BLaER1 (cell line): Measurements from ENCODE around the gene STRIP1.
A peak's percentile ranks its signal among the peaks of the same experiment; 100 is the strongest.

ENCODE experiments used
- H3K27ac ChIP-seq: shearing (Covaris generic); formaldehyde crosslinking; 2 replicates; pipeline ENCODE4 v1.8.1; 2022
- H3K27me3 ChIP-seq: shearing (Covaris generic); formaldehyde crosslinking; 2 replicates; pipeline ENCODE4 v1.8.1; 2022
- H3K36me3 ChIP-seq: shearing (Covaris generic); formaldehyde crosslinking; 2 replicates; pipeline ENCODE4 v1.8.1; 2022
- H3K4me1 ChIP-seq: shearing (Covaris generic); formaldehyde crosslinking; 2 replicates; pipeline ENCODE4 v1.8.1; 2022
- H3K4me2 ChIP-seq: shearing (Covaris generic); formaldehyde crosslinking; 2 replicates; pipeline ENCODE4 v1.8.1; 2022
- H3K4me3 ChIP-seq: shearing (Covaris generic); formaldehyde crosslinking; 2 replicates; pipeline ENCODE4 v1.8.1; 2022
- H3K9ac ChIP-seq: shearing (Covaris generic); formaldehyde crosslinking; 2 replicates; pipeline ENCODE4 v1.8.1; 2022
- H3K9me3 ChIP-seq: shearing (Covaris generic); formaldehyde crosslinking; 2 replicates; pipeline ENCODE4 v1.8.1; 2022
- H4K20me1 ChIP-seq: shearing (Covaris generic); formaldehyde crosslinking; 2 replicates; pipeline ENCODE4 v1.8.1; 2022
- Cebpa-rat ChIP-seq: shearing (Covaris generic); IDR thresholded peaks from 2 replicates; pipeline ENCODE4 v1.8.1; 2022

Gene STRIP1

GRCh38 chr1:110048923-110049601 is 14.6 kb downstream of the STRIP1 start:
- Histone ChIP-seq H4K20me1 (no peaks in the 10 kb centered on the region; the same call in 1 of the 2 replicates), H3K36me3 (peaks cover 98% of the 10 kb centered on the region), H3K27ac (no peak overlapping the region)

GRCh38 chr1:110049801-110050601 is 15.6 kb downstream of the STRIP1 start:
- Histone ChIP-seq H3K9me3 (no peaks in the 10 kb centered on the region), H3K36me3 (peaks cover 100% of the 10 kb centered on the region), H3K27ac (no peak overlapping the region), H3K27me3 (no peaks in the 10 kb centered on the region), H3K4me3 (no peak overlapping the region), H3K4me2 (no peak overlapping the region), H3K4me1 (peaks cover 9% of the 10 kb centered on the region), H3K9ac (0 out of 2 replicates have a peak overlapping the region, but pooled peaks have one; percentile 6), H4K20me1 (no peaks in the 10 kb centered on the region; the same call in 1 of the 2 replicates)
- no peak for TF ChIP-seq Cebpa-rat

More at GRCh38 chr1:110048923-110049601, 14.6 kb downstream of the STRIP1 start:
- no peak for TF ChIP-seq Cebpa-rat
- Histone ChIP-seq H3K9ac (no peak overlapping the region), H3K4me1 (peaks cover 9% of the 10 kb centered on the region), H3K4me2 (no peak overlapping the region), H3K4me3 (no peak overlapping the region), H3K27me3 (no peaks in the 10 kb centered on the region), H3K9me3 (no peaks in the 10 kb centered on the region)

GRCh38 chr1:110050602-110051261 is 16.3 kb downstream of the STRIP1 start:
- Histone ChIP-seq H3K36me3 (peaks cover 100% of the 10 kb centered on the region), H4K20me1 (no peaks in the 10 kb centered on the region; the same call in 1 of the 2 replicates), H3K9ac (0 out of 2 replicates have a peak overlapping the region, but pooled peaks have one; percentile 6), H3K27ac (no peak overlapping the region), H3K27me3 (no peaks in the 10 kb centered on the region), H3K4me1 (peaks cover 9% of the 10 kb centered on the region), H3K4me3 (no peak overlapping the region), H3K9me3 (no peaks in the 10 kb centered on the region), H3K4me2 (no peak overlapping the region)
- TF ChIP-seq Cebpa-rat, result no peak

- Histone ChIP-seq H3K27ac (no peak overlapping the region), H3K4me3 (no peak overlapping the region), H3K4me1 (peaks cover 9% of the 10 kb centered on the region), H3K9ac (no peak overlapping the region), H3K9me3 (no peaks in the 10 kb centered on the region), H4K20me1 (no peaks in the 10 kb centered on the region; the same call in 1 of the 2 replicates), H3K27me3 (no peaks in the 10 kb centered on the region), H3K4me2 (no peak overlapping the region), H3K36me3 (peaks cover 100% of the 10 kb centered on the region)
- no peak for TF ChIP-seq Cebpa-rat
Measured at GRCh38 chr1:110051262-110051648, 16.8 kb downstream of the STRIP1 start.

- Histone ChIP-seq H3K9ac (no peak overlapping the region), H3K27me3 (no peaks in the 10 kb centered on the region), H4K20me1 (peaks cover 16% of the 10 kb centered on the region), H3K36me3 (peaks cover 93% of the 10 kb centered on the region), H3K27ac (no peak overlapping the region), H3K4me3 (no peak overlapping the region), H3K4me2 (no peak overlapping the region), H3K9me3 (no peaks in the 10 kb centered on the region), H3K4me1 (peaks cover 20% of the 10 kb centered on the region)
- no peak for TF ChIP-seq Cebpa-rat
Measured at GRCh38 chr1:110053552-110054428, 19.4 kb downstream of the STRIP1 start.

GRCh38 chr1:110055493-110056284 is 21.3 kb downstream of the STRIP1 start:
- Histone ChIP-seq H4K20me1 (peaks cover 31% of the 10 kb centered on the region), H3K36me3 (peaks cover 87% of the 10 kb centered on the region), H3K27me3 (no peaks in the 10 kb centered on the region), H3K4me1 (peaks cover 31% of the 10 kb centered on the region), H3K9ac (0 out of 2 replicates have a peak overlapping the region, but pooled peaks have one; percentile 9), H3K9me3 (no peaks in the 10 kb centered on the region), H3K4me3 (no peak overlapping the region), H3K27ac (no peak overlapping the region), H3K4me2 (no peak overlapping the region)
- no peak for TF ChIP-seq Cebpa-rat

GRCh38 chr1:110056285-110056683 is 21.9 kb downstream of the STRIP1 start:
- Histone ChIP-seq H3K4me1 (peaks cover 31% of the 10 kb centered on the region), H3K4me2 (no peak overlapping the region), H3K9me3 (no peaks in the 10 kb centered on the region), H3K27me3 (no peaks in the 10 kb centered on the region), H3K9ac (no peak overlapping the region), H3K27ac (no peak overlapping the region), H3K4me3 (no peak overlapping the region), H4K20me1 (peaks cover 33% of the 10 kb centered on the region), H3K36me3 (peaks cover 85% of the 10 kb centered on the region)
- no peak for TF ChIP-seq Cebpa-rat

- H3K4me2 ChIP-seq, result no peak overlapping the region
- H3K4me1 ChIP-seq, result peaks cover 32% of the 10 kb centered on the region
- no peaks in the 10 kb centered on the region for H3K27me3 ChIP-seq
- H3K4me3 ChIP-seq, result no peak overlapping the region
- H4K20me1 ChIP-seq, result peaks cover 33% of the 10 kb centered on the region
- no peak overlapping the region for H3K27ac ChIP-seq
- H3K36me3 ChIP-seq, result peaks cover 80% of the 10 kb centered on the region
- TF ChIP-seq Cebpa-rat, result no peak
- H3K9me3 ChIP-seq, result no peaks in the 10 kb centered on the region
- H3K9ac ChIP-seq, result no peak overlapping the region
Measured at GRCh38 chr1:110056776-110057175, 22.4 kb downstream of the STRIP1 start.
